ENCODE data around the gene EZR. TPM values are rescaled to one million over a fixed set of nuclear protein-coding genes. Genes with fewer than 3 reads are reported as not detected.

EZR gene
- total and polyA plus RNA-seq, 4 experiments from 2014 or later, result 260 to 277 (median 266) TPM

DNA sequence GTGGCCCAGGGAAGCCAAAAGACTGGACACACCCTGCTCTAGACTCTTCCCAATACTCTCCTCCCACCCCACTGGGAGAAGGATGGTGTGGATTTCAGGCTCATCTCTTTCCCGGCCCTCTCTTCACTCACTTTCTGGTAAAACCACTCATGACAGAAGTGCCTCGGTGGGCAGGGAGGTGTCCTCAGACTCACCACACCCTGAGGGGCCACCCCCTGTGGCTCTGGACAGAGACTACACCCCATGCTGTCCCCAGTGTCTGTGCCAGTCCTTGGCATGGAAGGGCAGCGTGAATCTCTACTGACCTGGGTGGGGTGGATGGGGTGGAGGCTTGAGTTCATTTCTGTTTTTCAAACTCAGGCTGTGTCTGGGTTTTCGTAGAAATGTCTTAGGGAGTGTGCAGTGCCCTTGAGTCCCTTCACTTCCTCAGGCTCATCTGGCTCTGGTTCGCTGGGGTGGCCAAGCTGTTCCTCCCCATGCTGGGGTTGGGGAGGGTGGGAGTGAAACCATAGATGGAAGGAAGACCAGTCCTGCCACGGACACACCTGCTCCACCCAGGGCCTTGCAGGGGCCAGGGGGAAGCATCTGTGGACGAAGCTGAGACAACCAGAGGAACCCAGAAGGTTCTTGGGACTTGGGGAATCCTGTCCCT is 59.1 kb downstream of the EZR start:
- no peaks in the 10 kb centered on the region for H3K27me3 Mint-ChIP-seq
- DNase-seq, result no peak
- H3K4me3 Mint-ChIP-seq, result no peak overlapping the region
- peaks cover 0 to 16% (median 3%) of the 10 kb centered on the region in 4 donors for H3K4me1 Mint-ChIP-seq
- no peaks in the 10 kb centered on the region for H3K4me1 ChIP-seq (ENCODE audit: insufficient read depth, low read length)
- peaks cover 17 to 66% of the 10 kb centered on the region in 2 donors for H3K36me3 Mint-ChIP-seq
- H3K27me3 ChIP-seq (ENCODE audit: insufficient read depth, low read length), result no peaks in the 10 kb centered on the region
- H3K27ac ChIP-seq (ENCODE audit: low read depth, low read length), result no peak overlapping the region
- H3K4me3 ChIP-seq (ENCODE audit: low read length in 2 of 2), result no peak overlapping the region
- H3K9me3 ChIP-seq (ENCODE audit: control insufficient read depth in 1 of 2, low read length in 2 of 2), result no peaks in the 10 kb centered on the region
- peak overlapping the region in 4 of 7 donors; percentile 10 to 90 (median 41) for H3K27ac Mint-ChIP-seq
- intact Hi-C loops (cut with micrococcal nuclease), result no loop called here
- H3K9me3 Mint-ChIP-seq, result no peaks in the 10 kb centered on the region
- peaks cover 23% of the 10 kb centered on the region for H3K36me3 ChIP-seq (ENCODE audit: insufficient read depth, low read length)
- POLR2A ChIA-PET (ENCODE audit: partially characterized antibody), result interaction anchor here (1.0 to 3.2 kb wide), 2 partner anchors 12 to 43 kb away, joined by 3 to 11 read pairs; no protein-coding TSS in a partner anchor
- CTCF ChIA-PET (ENCODE audit: partially characterized antibody), result interaction anchor here (1.0 kb wide), 1 partner anchor 42 kb away, joined by 4 read pairs; no protein-coding TSS in a partner anchor

DNA sequence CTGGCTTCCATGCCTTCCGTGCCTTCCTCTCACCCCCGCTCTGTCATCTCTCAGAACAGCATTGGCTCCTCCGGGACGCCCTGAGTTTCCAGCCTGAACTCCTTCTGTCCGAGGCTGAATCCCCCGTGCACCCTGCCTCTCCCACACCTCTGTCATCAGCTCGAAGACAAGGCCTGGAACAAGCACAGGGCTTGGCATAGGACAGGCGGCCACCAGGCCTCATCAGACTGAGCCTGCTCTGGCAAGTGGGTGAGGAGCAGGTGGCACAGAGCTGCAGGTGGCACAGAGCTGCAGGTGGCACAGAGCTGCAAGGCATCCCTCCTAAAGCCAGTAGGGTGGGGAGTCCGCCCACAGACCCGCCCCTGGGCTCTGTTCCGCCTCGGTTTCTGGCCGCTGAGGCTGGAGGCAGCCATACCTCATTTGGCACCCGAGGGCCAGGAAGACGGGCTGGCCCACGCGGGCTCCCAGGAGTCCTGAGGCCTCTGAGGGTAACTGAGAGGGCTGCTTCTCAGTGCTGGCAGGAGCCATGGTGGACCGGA is 60.2 kb downstream of the EZR start:
- peaks cover 0 to 7% (median 3%) of the 10 kb centered on the region in 4 donors for H3K4me1 Mint-ChIP-seq
- H3K27ac ChIP-seq (ENCODE audit: low read depth, low read length), result no peak overlapping the region
- no peaks in the 10 kb centered on the region for H3K9me3 Mint-ChIP-seq
- intact Hi-C loops (cut with micrococcal nuclease), result no loop called here
- H3K4me3 ChIP-seq (ENCODE audit: low read length in 2 of 2), result no peak overlapping the region
- no peak overlapping the region for H3K4me3 Mint-ChIP-seq
- peaks cover 17 to 62% of the 10 kb centered on the region in 2 donors for H3K36me3 Mint-ChIP-seq
- CTCF ChIA-PET (ENCODE audit: partially characterized antibody), result interaction anchor here (0.5 to 1.0 kb wide), 2 partner anchors 9 to 1011 kb away, joined by 3 to 4 read pairs; no protein-coding TSS in a partner anchor
- H3K27ac Mint-ChIP-seq, result peak overlapping the region in 4 of 7 donors; percentile 8 to 83 (median 48)
- DNase-seq, result no peak
- H3K27me3 Mint-ChIP-seq, result no peaks in the 10 kb centered on the region
- H3K9me3 ChIP-seq (ENCODE audit: control insufficient read depth in 1 of 2, low read length in 2 of 2), result no peaks in the 10 kb centered on the region
- no peaks in the 10 kb centered on the region for H3K27me3 ChIP-seq (ENCODE audit: insufficient read depth, low read length)
- no peaks in the 10 kb centered on the region for H3K4me1 ChIP-seq (ENCODE audit: insufficient read depth, low read length)
- POLR2A ChIA-PET (ENCODE audit: partially characterized antibody), result interaction anchor here (1.0 to 3.2 kb wide), 2 partner anchors 13 to 44 kb away, joined by 3 to 11 read pairs; no protein-coding TSS in a partner anchor
- peaks cover 23% of the 10 kb centered on the region for H3K36me3 ChIP-seq (ENCODE audit: insufficient read depth, low read length)

DNA sequence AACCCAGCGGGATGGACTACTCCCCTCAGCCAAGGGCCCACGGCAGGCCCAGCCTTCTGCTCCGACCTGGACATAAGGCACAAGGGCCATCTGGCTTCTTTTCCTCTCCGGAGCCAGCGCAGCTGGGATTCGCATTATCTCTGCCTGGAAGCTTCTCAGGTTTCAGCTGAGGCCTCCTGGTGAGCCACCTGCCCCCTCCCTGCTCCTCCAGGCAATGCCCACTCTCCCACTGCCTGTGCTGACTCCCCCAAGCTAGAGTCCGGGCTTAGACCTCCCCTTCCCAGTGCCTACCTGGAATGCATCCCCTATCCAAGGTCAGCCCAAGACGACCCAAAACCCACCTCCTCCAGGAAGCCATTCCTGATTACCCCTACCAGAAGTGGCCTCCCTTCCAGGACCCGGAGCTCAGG is 60.7 kb downstream of the EZR start:
- ChIA-PET CTCF (ENCODE audit: partially characterized antibody) (interaction anchor here (0.5 to 1.0 kb wide), 2 partner anchors 10 to 1010 kb away, joined by 3 to 4 read pairs; no protein-coding TSS in a partner anchor), POLR2A (ENCODE audit: partially characterized antibody) (interaction anchor here (3.2 kb wide), 1 partner anchor 14 kb away, joined by 11 read pairs; no protein-coding TSS in a partner anchor)
- no peaks in the 10 kb centered on the region for H3K9me3 Mint-ChIP-seq
- H3K4me1 Mint-ChIP-seq, result peaks cover 0 to 6% (median 3%) of the 10 kb centered on the region in 4 donors
- Histone ChIP-seq H3K27ac (ENCODE audit: low read depth, low read length) (no peak overlapping the region), H3K4me3 (ENCODE audit: low read length in 2 of 2) (no peak overlapping the region), H3K4me1 (ENCODE audit: insufficient read depth, low read length) (no peaks in the 10 kb centered on the region), H3K27me3 (ENCODE audit: insufficient read depth, low read length) (no peaks in the 10 kb centered on the region), H3K36me3 (ENCODE audit: insufficient read depth, low read length) (peaks cover 22% of the 10 kb centered on the region), H3K9me3 (ENCODE audit: control insufficient read depth in 1 of 2, low read length in 2 of 2) (no peaks in the 10 kb centered on the region)
- peak overlapping the region in 3 of 7 donors; percentile 43 to 83 (median 53) for H3K27ac Mint-ChIP-seq
- H3K4me3 Mint-ChIP-seq, result no peak overlapping the region
- H3K27me3 Mint-ChIP-seq, result no peaks in the 10 kb centered on the region
- H3K36me3 Mint-ChIP-seq, result peaks cover 17 to 61% of the 10 kb centered on the region in 2 donors
- intact Hi-C loops (cut with micrococcal nuclease), result no loop called here
- no peak for DNase-seq

DNA sequence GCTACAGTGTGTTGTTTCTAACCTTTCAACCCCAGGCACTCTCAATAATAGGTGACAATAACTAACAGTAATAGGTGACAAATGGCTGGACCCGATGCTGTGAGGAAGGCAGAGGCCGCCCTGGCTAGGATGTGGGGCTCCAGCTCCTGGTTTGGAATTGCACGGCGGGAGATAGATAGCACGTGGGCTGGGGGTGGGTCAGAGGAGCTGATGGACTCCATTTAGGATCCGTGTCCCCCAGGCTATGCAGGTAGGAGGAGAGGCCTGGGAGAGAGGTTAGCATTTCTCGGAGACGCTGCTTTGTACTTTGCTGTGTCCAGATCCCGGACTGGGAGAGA is 61.4 kb downstream of the EZR start:
- CTCF ChIA-PET (ENCODE audit: partially characterized antibody), result no interaction called here
- no peaks in the 10 kb centered on the region for H3K27me3 Mint-ChIP-seq
- no peak for DNase-seq
- peaks cover 13 to 53% of the 10 kb centered on the region in 2 donors for H3K36me3 Mint-ChIP-seq
- Histone ChIP-seq H3K27ac (ENCODE audit: low read depth, low read length) (no peak overlapping the region), H3K36me3 (ENCODE audit: insufficient read depth, low read length) (peaks cover 17% of the 10 kb centered on the region), H3K9me3 (ENCODE audit: control insufficient read depth in 1 of 2, low read length in 2 of 2) (no peaks in the 10 kb centered on the region), H3K4me1 (ENCODE audit: insufficient read depth, low read length) (no peaks in the 10 kb centered on the region), H3K4me3 (ENCODE audit: low read length in 2 of 2) (no peak overlapping the region), H3K27me3 (ENCODE audit: insufficient read depth, low read length) (no peaks in the 10 kb centered on the region)
- POLR2A ChIA-PET (ENCODE audit: partially characterized antibody), result no interaction called here
- intact Hi-C loops (cut with micrococcal nuclease), result no loop called here
- no peaks in the 10 kb centered on the region for H3K9me3 Mint-ChIP-seq
- peaks cover 0 to 6% (median 3%) of the 10 kb centered on the region in 4 donors for H3K4me1 Mint-ChIP-seq
- H3K4me3 Mint-ChIP-seq, result no peak overlapping the region
- peak overlapping the region in 3 of 7 donors; percentile 9 to 74 (median 73) for H3K27ac Mint-ChIP-seq

DNA sequence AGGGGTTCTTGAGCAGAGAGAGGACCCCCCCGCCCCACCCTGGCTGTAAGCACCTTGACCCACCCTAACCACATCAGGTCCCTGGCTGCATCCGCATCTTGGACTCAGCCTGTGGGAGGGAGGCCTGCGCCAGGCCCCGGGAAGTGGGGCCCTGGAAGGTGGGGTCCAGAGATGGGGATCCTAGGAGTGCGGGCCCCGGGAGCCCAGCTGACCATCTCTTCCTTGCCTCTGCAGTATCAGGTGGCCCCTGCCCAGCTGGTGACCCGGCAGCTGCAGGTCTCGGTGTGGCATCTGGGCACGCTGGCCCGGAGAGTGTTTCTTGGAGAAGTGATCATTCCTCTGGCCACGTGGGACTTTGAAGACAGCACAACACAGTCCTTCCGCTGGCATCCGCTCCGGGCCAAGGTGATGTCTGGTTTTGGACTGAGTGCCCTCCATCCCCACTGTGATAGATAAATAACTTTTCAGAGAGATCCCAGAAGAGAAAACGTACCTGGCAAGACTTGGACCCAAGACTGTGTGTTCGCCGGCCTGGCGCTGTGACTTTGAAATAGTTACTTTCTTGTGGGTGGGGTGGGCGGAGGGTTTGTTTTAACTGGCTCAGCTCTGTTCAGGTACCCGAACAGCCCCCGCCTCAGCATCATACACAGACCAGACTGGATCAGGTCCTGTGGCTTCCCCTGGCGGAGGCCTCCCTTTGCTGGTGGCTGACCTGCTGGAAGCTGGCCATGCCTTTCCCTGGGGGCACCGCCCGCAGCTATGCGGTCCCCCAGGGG is 62.0 kb downstream of the EZR start:
- H3K27ac ChIP-seq (ENCODE audit: low read depth, low read length), result no peak overlapping the region
- H3K27me3 Mint-ChIP-seq, result no peaks in the 10 kb centered on the region
- CTCF ChIA-PET (ENCODE audit: partially characterized antibody), result no interaction called here
- peaks cover 19% of the 10 kb centered on the region for H3K36me3 ChIP-seq (ENCODE audit: insufficient read depth, low read length)
- H3K27me3 ChIP-seq (ENCODE audit: insufficient read depth, low read length), result no peaks in the 10 kb centered on the region
- peaks cover 12 to 51% of the 10 kb centered on the region in 2 donors for H3K36me3 Mint-ChIP-seq
- no peaks in the 10 kb centered on the region for H3K4me1 ChIP-seq (ENCODE audit: insufficient read depth, low read length)
- no peak for DNase-seq
- POLR2A ChIA-PET (ENCODE audit: partially characterized antibody), result no interaction called here
- H3K9me3 Mint-ChIP-seq, result no peaks in the 10 kb centered on the region
- H3K4me1 Mint-ChIP-seq, result peaks cover 0 to 6% (median 3%) of the 10 kb centered on the region in 4 donors
- H3K27ac Mint-ChIP-seq, result peak overlapping the region in 3 of 7 donors; percentile 9 to 74 (median 73)
- intact Hi-C loops (cut with micrococcal nuclease), result no loop called here
- H3K4me3 ChIP-seq (ENCODE audit: low read length in 2 of 2), result no peak overlapping the region
- no peaks in the 10 kb centered on the region for H3K9me3 ChIP-seq (ENCODE audit: control insufficient read depth in 1 of 2, low read length in 2 of 2)
- H3K4me3 Mint-ChIP-seq, result no peak overlapping the region

DNA sequence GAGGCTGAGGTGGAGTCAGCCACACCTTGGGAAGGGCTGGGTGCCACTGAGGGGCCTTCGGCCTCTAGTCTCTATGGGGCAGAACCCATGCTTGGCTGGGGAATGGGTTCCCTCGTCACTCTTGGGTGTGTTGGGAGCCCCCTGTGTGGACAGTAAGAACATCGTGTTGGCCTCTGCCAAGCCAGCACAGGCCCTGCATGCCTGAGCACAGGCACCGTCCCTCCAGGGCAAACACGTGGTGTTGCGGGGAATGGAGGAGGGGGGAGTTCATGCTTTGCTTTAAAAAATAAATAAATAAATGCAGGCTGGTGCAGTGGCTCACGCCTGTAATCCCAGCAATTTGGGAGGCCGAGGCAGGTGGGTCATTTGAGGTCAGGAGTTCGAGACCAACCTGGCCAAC is 63.0 kb downstream of the EZR start:
- Mint-ChIP-seq H3K4me3 (no peak overlapping the region), H3K4me1 (peaks cover 0 to 4% (median 0%) of the 10 kb centered on the region in 4 donors), H3K27me3 (no peaks in the 10 kb centered on the region), H3K36me3 (peaks cover 10 to 47% of the 10 kb centered on the region in 2 donors), H3K9me3 (no peaks in the 10 kb centered on the region), H3K27ac (peak overlapping the region in 2 of 7 donors; percentile 68 to 70)
- intact Hi-C loops (cut with micrococcal nuclease), result no loop called here
- ChIA-PET CTCF (ENCODE audit: partially characterized antibody) (no interaction called here), POLR2A (ENCODE audit: partially characterized antibody) (no interaction called here)
- Histone ChIP-seq H3K27me3 (ENCODE audit: insufficient read depth, low read length) (no peaks in the 10 kb centered on the region), H3K4me3 (ENCODE audit: low read length in 2 of 2) (no peak overlapping the region), H3K4me1 (ENCODE audit: insufficient read depth, low read length) (no peaks in the 10 kb centered on the region), H3K9me3 (ENCODE audit: control insufficient read depth in 1 of 2, low read length in 2 of 2) (no peaks in the 10 kb centered on the region), H3K27ac (ENCODE audit: low read depth, low read length) (no peak overlapping the region), H3K36me3 (ENCODE audit: insufficient read depth, low read length) (peaks cover 14% of the 10 kb centered on the region)
- DNase-seq, result no peak

DNA sequence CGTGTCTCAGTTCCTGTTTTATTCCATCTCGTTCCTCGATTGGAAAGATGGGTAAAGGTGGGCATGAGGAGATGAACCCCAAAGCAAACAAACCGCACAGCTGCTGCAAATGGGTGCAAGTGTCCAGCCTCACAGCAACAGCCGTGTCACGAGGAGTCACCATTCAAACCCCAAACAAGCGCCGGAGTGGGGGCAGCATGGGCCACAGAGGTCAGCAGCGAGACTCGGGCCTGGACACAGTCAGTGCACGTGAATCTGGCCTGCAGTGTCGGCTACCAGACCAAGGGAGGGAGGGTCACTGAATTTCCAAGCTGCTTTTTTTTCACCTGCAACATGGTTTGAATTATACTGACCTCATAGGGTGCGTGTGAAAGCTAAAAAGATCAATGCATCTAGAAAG is 63.5 kb downstream of the EZR start:
- H3K27ac ChIP-seq (ENCODE audit: low read depth, low read length), result no peak overlapping the region
- no peak for DNase-seq
- ChIA-PET POLR2A (ENCODE audit: partially characterized antibody) (no interaction called here), CTCF (ENCODE audit: partially characterized antibody) (interaction anchor here (1.2 kb wide), 1 partner anchor 217 kb away, joined by 4 read pairs; no protein-coding TSS in a partner anchor)
- H3K4me3 Mint-ChIP-seq, result no peak overlapping the region
- H3K4me1 Mint-ChIP-seq, result peaks cover 0 to 4% (median 0%) of the 10 kb centered on the region in 4 donors
- peaks cover 10 to 49% of the 10 kb centered on the region in 2 donors for H3K36me3 Mint-ChIP-seq
- H3K27me3 ChIP-seq (ENCODE audit: insufficient read depth, low read length), result no peaks in the 10 kb centered on the region
- no peaks in the 10 kb centered on the region for H3K4me1 ChIP-seq (ENCODE audit: insufficient read depth, low read length)
- intact Hi-C loops (cut with micrococcal nuclease), result no loop called here
- H3K27me3 Mint-ChIP-seq, result no peaks in the 10 kb centered on the region
- H3K4me3 ChIP-seq (ENCODE audit: low read length in 2 of 2), result no peak overlapping the region
- H3K9me3 Mint-ChIP-seq, result no peaks in the 10 kb centered on the region
- H3K27ac Mint-ChIP-seq, result peak overlapping the region in 2 of 7 donors; percentile 70 to 74
- peaks cover 14% of the 10 kb centered on the region for H3K36me3 ChIP-seq (ENCODE audit: insufficient read depth, low read length)
- no peaks in the 10 kb centered on the region for H3K9me3 ChIP-seq (ENCODE audit: control insufficient read depth in 1 of 2, low read length in 2 of 2)
